Esophagus squamous epithelium (tissue), 4 donors: ENCODE measurements around the gene GMPPB.

Source experiments
- POLR2A ChIP-seq, 4 donors: fragments of 450-650 bp; IDR thresholded peaks; one replicate each; pipeline ENCODE4 v1.6.1; 2017; ENCODE audit warnings: antibody characterized with exemption in 4 of 4, mild to moderate bottlenecking in 4 of 4, moderate library complexity in 3 of 4
- TF ChIP-seq, protein P1 (sequence below), 6 experiments: fragments of 450-650 bp in 4 of 6; fragments of 200-600 bp in 2 of 6; sonication (generic) in 2 of 6; IDR thresholded peaks; one replicate each; pipeline ENCODE4 v1.5.1; 2016 to 2019; ENCODE audit warnings: antibody characterized with exemption in 6 of 6, mild to moderate bottlenecking in 4 of 6, moderate library complexity in 4 of 6

GRCh38 chr3:49712166-49712565, 11.6 kb downstream of the GMPPB start:
- TF ChIP-seq, protein P1, sequence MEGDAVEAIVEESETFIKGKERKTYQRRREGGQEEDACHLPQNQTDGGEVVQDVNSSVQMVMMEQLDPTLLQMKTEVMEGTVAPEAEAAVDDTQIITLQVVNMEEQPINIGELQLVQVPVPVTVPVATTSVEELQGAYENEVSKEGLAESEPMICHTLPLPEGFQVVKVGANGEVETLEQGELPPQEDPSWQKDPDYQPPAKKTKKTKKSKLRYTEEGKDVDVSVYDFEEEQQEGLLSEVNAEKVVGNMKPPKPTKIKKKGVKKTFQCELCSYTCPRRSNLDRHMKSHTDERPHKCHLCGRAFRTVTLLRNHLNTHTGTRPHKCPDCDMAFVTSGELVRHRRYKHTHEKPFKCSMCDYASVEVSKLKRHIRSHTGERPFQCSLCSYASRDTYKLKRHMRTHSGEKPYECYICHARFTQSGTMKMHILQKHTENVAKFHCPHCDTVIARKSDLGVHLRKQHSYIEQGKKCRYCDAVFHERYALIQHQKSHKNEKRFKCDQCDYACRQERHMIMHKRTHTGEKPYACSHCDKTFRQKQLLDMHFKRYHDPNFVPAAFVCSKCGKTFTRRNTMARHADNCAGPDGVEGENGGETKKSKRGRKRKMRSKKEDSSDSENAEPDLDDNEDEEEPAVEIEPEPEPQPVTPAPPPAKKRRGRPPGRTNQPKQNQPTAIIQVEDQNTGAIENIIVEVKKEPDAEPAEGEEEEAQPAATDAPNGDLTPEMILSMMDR (IDR thresholded peaks at IDR 0.05): no peak
- no peak for TF ChIP-seq POLR2A (IDR thresholded peaks at IDR 0.05)
